Activated CD4-positive, alpha-beta T cell treated with anti-CD3 and anti-CD28 coated beads for 36 hours (primary cell): Measurements from ENCODE around the gene SLC6A16. TPM values are rescaled to one million over a fixed set of nuclear protein-coding genes. Genes with fewer than 3 reads are reported as not detected.

Experiments used
- ATAC-seq: fragments of 200-7000 bp; cut with Tn5 transposase; one replicate; pipeline ENCODE4 v1.10.0; 2021; ENCODE audit warnings: mild to moderate bottlenecking, moderate library complexity
- CTCF ChIA-PET: fragments of 350-600 bp; sonication (Branson Sonifier 250); formaldehyde crosslinking; loops from one replicate; lab custom pipeline; 2021; ENCODE audit warnings: antibody characterized with exemption; lab: Charles Lee
- POLR2A ChIA-PET: fragments of 350-600 bp; sonication (Branson Sonifier 250); formaldehyde crosslinking; loops from one replicate; lab custom pipeline; 2021; ENCODE audit warnings: antibody characterized with exemption, inconsistent platforms; lab: Charles Lee
- DNase-seq: peaks from one replicate; pipeline ENCODE4 v3.0.0-alpha.2; 2020
- H3K27ac Mint-ChIP-seq: one replicate; pipeline ENCODE4 v1.8.0; 2021; ENCODE audit warnings: mixed read lengths
- H3K27me3 Mint-ChIP-seq: one replicate; pipeline ENCODE4 v1.8.0; 2021; ENCODE audit warnings: mixed read lengths
- H3K36me3 Mint-ChIP-seq: one replicate; pipeline ENCODE4 v1.8.0; 2021; ENCODE audit warnings: low read depth, mixed read lengths
- H3K4me1 Mint-ChIP-seq: one replicate; pipeline ENCODE4 v1.8.0; 2021; ENCODE audit warnings: mixed read lengths
- H3K4me3 Mint-ChIP-seq: one replicate; pipeline ENCODE4 v1.8.0; 2021; ENCODE audit warnings: mild to moderate bottlenecking, moderate library complexity, mixed read lengths
- H3K9me3 Mint-ChIP-seq: one replicate; pipeline ENCODE4 v1.8.0; 2021; ENCODE audit warnings: low read depth, mixed read lengths
- intact Hi-C, 2 experiments: fragments of 100-400 bp; cut with DNase I in 1 of 2; cut with micrococcal nuclease in 1 of 2; formaldehyde crosslinking; loops; one replicate each; pipeline versions ENCODE4 v1.14.2 to v1.15.1; 2022 to 2024; cut with DNase I, micrococcal nuclease
- total RNA-seq, 2 experiments: library from RNA; stranded (reverse); gene quantifications; one replicate each; pipeline ENCODE4 v1.2.3, GENCODE V29; 2021

The SLC6A16 gene
- total RNA-seq, 2 experiments from 2014 or later: 0.42 to 1.3 TPM

GRCh38 chr19:49361438-49362047 is 36.6 kb upstream of the SLC6A16 start:
- DNase-seq: peak; percentile 55
- no peak for ATAC-seq
- ChIA-PET POLR2A (no interaction called here), CTCF (no interaction called here)
- Mint-ChIP-seq H3K36me3 (no peaks in the 10 kb centered on the region), H3K9me3 (no peaks in the 10 kb centered on the region), H3K27me3 (peaks cover 23% of the 10 kb centered on the region), H3K4me1 (peaks cover 11% of the 10 kb centered on the region), H3K27ac (no peak overlapping the region), H3K4me3 (peak overlapping the region; percentile 15)
- intact Hi-C loops: loop anchor here (2.0 kb wide), 1 partner anchor 27 kb away; the partner anchor contains the start of gene CD37 (in 2 of the 2)

- H3K9me3 Mint-ChIP-seq: no peaks in the 10 kb centered on the region
- intact Hi-C loops: no loop called here
- H3K36me3 Mint-ChIP-seq: no peaks in the 10 kb centered on the region
- ATAC-seq (no peak), DNase-seq (no peak)
- no peak overlapping the region for H3K27ac Mint-ChIP-seq
- H3K27me3 Mint-ChIP-seq: peaks cover 30% of the 10 kb centered on the region
- H3K4me3 Mint-ChIP-seq: no peak overlapping the region
- peaks cover 22% of the 10 kb centered on the region for H3K4me1 Mint-ChIP-seq
- ChIA-PET POLR2A (interaction anchor here (0.5 kb wide), 1 partner anchor 161 kb away, joined by 5 read pairs; no protein-coding TSS in a partner anchor), CTCF (interaction anchor here (1.5 kb wide), 1 partner anchor 110 kb away, joined by 4 read pairs; no protein-coding TSS in a partner anchor)
These were observed 35.1 kb upstream of the SLC6A16 start for GRCh38 chr19:49359851-49360820.

- Mint-ChIP-seq H3K4me1 (peaks cover 19% of the 10 kb centered on the region), H3K4me3 (no peak overlapping the region), H3K36me3 (no peaks in the 10 kb centered on the region), H3K9me3 (no peaks in the 10 kb centered on the region), H3K27ac (no peak overlapping the region), H3K27me3 (peaks cover 23% of the 10 kb centered on the region)
- intact Hi-C loops: no loop called here
- no peak for DNase-seq
- ATAC-seq: no peak
- ChIA-PET POLR2A (no interaction called here), CTCF (no interaction called here)
These were observed 32.2 kb upstream of the SLC6A16 start for GRCh38 chr19:49357186-49357585.

DNA sequence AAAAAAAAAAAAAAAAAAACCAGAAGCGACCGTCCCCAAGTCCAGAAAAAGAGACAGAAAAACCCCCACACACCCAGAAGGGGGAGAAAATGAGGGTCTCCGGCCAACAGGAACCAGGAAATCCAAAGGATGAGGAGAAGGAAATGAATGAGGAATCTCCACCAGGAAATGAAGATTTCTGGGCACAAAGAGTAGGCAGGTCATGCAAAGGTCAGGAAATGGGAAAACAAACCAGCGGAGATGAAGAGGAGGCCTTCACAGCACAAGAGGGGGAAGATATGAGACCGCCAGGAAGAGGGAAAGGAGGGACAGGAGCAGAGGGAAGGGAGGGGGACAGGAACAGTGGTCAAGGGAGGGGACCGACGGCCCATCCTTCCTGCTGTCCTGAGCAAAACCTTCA is 31.4 kb upstream of the SLC6A16 start:
- no peaks in the 10 kb centered on the region for H3K36me3 Mint-ChIP-seq
- H3K27me3 Mint-ChIP-seq: peaks cover 16% of the 10 kb centered on the region
- POLR2A ChIA-PET: no interaction called here
- no peak overlapping the region for H3K27ac Mint-ChIP-seq
- intact Hi-C loops: no loop called here
- CTCF ChIA-PET: interaction anchor here (1.2 kb wide), 1 partner anchor 146 kb away, joined by 3 read pairs; no protein-coding TSS in a partner anchor
- H3K9me3 Mint-ChIP-seq: no peaks in the 10 kb centered on the region
- DNase-seq (no peak), ATAC-seq (no peak)
- no peak overlapping the region for H3K4me3 Mint-ChIP-seq
- H3K4me1 Mint-ChIP-seq: peaks cover 13% of the 10 kb centered on the region

GRCh38 chr19:49355909-49356353 is 30.9 kb upstream of the SLC6A16 start:
- CTCF ChIA-PET: interaction anchor here (1.2 kb wide), 1 partner anchor 146 kb away, joined by 3 read pairs; no protein-coding TSS in a partner anchor
- peaks cover 13% of the 10 kb centered on the region for H3K27me3 Mint-ChIP-seq
- H3K4me1 Mint-ChIP-seq: peaks cover 11% of the 10 kb centered on the region
- no peaks in the 10 kb centered on the region for H3K36me3 Mint-ChIP-seq
- DNase-seq: no peak
- no peaks in the 10 kb centered on the region for H3K9me3 Mint-ChIP-seq
- no peak overlapping the region for H3K27ac Mint-ChIP-seq
- H3K4me3 Mint-ChIP-seq: no peak overlapping the region
- POLR2A ChIA-PET: no interaction called here
- intact Hi-C loops: no loop called here
- ATAC-seq: peak; percentile 39

GRCh38 chr19:49349567-49349966 is 24.6 kb upstream of the SLC6A16 start:
- Mint-ChIP-seq H3K4me3 (no peak overlapping the region), H3K27ac (no peak overlapping the region), H3K36me3 (no peaks in the 10 kb centered on the region), H3K27me3 (no peaks in the 10 kb centered on the region), H3K9me3 (no peaks in the 10 kb centered on the region), H3K4me1 (peaks cover 2% of the 10 kb centered on the region)
- DNase-seq (no peak), ATAC-seq (no peak)
- intact Hi-C loops: no loop called here
- ChIA-PET POLR2A (no interaction called here), CTCF (interaction anchor here (0.6 to 1.1 kb wide), 2 partner anchors 22 to 176 kb away, joined by 3 to 4 read pairs; no protein-coding TSS in a partner anchor)

DNA sequence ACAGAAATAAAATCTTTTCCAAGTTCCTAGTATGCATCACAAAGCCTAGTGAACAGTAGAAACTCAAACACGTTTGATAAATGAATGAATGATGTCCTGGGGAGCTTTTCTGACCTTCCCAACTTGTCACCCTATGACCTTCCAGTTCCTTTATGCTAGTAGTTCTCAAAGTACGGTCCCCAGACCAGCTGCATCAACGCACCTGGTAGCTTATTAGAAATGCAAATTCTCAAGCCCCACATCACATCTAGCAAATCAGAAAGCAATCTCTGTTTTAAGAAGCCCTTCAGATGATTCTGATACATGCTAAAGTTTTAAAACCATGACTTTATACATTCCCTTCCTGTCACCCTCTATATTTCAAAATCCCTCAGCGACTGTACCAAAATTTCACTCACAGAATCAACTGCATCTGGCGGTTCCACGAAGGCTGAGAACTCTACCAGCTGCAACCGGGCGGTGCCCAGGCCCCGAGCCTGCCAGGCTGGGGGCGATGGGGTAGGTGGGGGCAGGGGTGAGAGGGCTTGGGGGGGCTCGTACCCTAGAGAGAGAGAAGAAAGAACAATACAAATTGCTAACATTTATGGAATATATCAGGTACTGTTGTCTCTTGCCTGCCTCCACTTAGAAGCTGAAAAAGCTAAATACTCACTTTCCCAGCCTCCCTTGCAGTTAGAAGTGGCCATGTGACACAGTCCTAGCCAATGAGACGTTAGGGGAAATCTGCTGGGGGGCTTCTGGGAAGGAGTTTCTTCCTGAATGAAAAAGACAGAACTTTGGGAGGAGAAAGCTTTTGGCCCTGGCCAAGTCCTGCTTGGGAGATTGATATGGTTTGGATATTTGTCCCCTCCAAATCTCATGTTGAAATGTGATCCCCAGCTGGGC is 23.6 kb upstream of the SLC6A16 start:
- H3K36me3 Mint-ChIP-seq: no peaks in the 10 kb centered on the region
- POLR2A ChIA-PET: interaction anchor here (0.8 kb wide), 1 partner anchor 292 kb away, joined by 3 read pairs; no protein-coding TSS in a partner anchor
- CTCF ChIA-PET: interaction anchor here (0.7 to 1.4 kb wide), 5 partner anchors 15 to 150 kb away, joined by 3 to 4 read pairs (median 4); no protein-coding TSS in a partner anchor
- peaks cover 2% of the 10 kb centered on the region for H3K4me1 Mint-ChIP-seq
- DNase-seq (no peak), ATAC-seq (no peak)
- H3K9me3 Mint-ChIP-seq: no peaks in the 10 kb centered on the region
- intact Hi-C loops: no loop called here
- H3K27me3 Mint-ChIP-seq: no peaks in the 10 kb centered on the region
- no peak overlapping the region for H3K27ac Mint-ChIP-seq
- H3K4me3 Mint-ChIP-seq: no peak overlapping the region

DNA sequence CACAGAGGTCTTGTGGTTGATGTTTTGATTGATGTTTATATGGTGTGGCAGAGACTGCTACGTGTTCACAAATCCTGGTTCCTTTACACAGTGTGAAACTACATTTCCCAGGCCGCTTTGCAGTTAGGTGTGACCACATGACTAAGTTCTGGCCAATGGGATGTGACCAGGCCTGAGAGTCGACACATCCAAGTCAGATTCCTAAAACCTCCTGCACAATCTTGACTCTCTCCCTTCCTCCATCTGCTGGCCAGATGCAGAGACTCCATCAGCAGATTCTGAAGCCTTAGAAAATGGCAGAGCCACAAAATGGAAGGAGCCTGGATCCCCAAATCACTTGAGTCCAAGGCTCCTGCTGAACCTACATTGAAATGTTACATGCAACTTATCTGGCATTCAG is 22.8 kb upstream of the SLC6A16 start:
- peak; percentile 86 for ATAC-seq

GRCh38 chr19:49347191-49347590 is 22.2 kb upstream of the SLC6A16 start:
- H3K4me3 Mint-ChIP-seq: no peak overlapping the region
- H3K4me1 Mint-ChIP-seq: peaks cover 7% of the 10 kb centered on the region
- H3K27me3 Mint-ChIP-seq: no peaks in the 10 kb centered on the region
- no peaks in the 10 kb centered on the region for H3K9me3 Mint-ChIP-seq
- POLR2A ChIA-PET: no interaction called here
- intact Hi-C loops: no loop called here
- no peak overlapping the region for H3K27ac Mint-ChIP-seq
- ATAC-seq: no peak
- no peak for DNase-seq
- CTCF ChIA-PET: interaction anchor here (1.4 kb wide), 1 partner anchor 46 kb away, joined by 4 read pairs; no protein-coding TSS in a partner anchor
- H3K36me3 Mint-ChIP-seq: no peaks in the 10 kb centered on the region

More for the DNA sequence above, 22.8 kb upstream of the SLC6A16 start:
- Mint-ChIP-seq H3K9me3 (no peaks in the 10 kb centered on the region), H3K27me3 (no peaks in the 10 kb centered on the region), H3K27ac (no peak overlapping the region), H3K4me1 (peaks cover 4% of the 10 kb centered on the region), H3K4me3 (no peak overlapping the region), H3K36me3 (no peaks in the 10 kb centered on the region)
- ChIA-PET POLR2A (interaction anchor here (0.8 kb wide), 1 partner anchor 291 kb away, joined by 3 read pairs; no protein-coding TSS in a partner anchor), CTCF (interaction anchor here (1.0 to 1.4 kb wide), 3 partner anchors 14 to 149 kb away, joined by 4 read pairs; no protein-coding TSS in a partner anchor)
- peak; percentile 58 for DNase-seq
- intact Hi-C loops: no loop called here

DNA sequence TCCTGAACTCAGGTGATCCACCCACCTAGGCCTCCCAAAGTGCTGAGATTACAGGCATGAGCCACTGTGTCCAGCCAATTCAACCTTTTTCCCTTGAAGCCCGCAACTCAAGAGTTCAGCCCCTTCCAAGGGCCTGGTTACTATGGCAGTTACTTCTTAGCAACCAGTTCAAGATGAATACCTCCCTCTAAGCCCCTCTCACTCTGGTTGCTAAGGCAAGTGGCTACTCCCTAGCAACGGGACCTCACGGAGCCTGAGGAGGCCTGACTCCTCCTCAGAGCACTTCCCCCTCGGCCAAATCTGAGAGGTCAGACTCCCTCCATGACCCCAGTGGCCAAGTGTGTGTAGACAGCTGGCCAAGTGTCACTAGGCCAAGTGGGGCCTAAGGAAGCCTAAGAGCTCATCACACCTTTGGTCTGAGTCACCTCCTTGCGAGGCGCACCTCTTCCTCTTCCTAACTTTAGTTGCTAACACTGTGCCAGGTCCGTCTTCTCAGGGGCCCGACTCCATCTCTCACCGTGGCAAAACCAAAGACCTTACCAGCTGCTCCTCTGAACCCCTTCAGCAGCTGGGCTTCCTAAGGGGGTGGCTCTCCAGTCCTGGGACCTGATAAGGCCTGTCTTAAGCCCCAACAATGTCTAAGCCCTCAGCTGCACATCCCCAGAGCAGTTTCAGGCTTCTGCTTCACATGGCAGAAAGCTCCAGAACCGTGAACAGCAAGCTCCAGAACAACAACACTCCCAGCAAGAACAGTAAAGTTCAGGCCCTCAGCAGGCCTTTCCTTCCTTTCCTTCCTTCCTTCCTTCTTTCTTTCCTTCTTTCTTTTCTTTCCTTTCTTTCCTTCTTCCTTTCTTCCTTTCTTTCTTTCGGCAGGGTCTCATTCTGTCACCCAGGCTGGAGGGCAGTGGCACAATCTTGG is 19.8 kb upstream of the SLC6A16 start:
- POLR2A ChIA-PET: no interaction called here

More for the DNA sequence above, 19.8 kb upstream of the SLC6A16 start:
- intact Hi-C loops: no loop called here
- ATAC-seq (no peak), DNase-seq (no peak)
- H3K27me3 Mint-ChIP-seq: no peaks in the 10 kb centered on the region
- peaks cover 8% of the 10 kb centered on the region for H3K36me3 Mint-ChIP-seq
- peaks cover 14% of the 10 kb centered on the region for H3K4me1 Mint-ChIP-seq
- H3K27ac Mint-ChIP-seq: no peak overlapping the region
- no peaks in the 10 kb centered on the region for H3K9me3 Mint-ChIP-seq
- no peak overlapping the region for H3K4me3 Mint-ChIP-seq
- CTCF ChIA-PET: interaction anchor here (0.8 to 1.3 kb wide), 2 partner anchors 13 to 369 kb away, joined by 3 read pairs; no protein-coding TSS in a partner anchor
